AG20443 (cell line): Measurements from ENCODE around the gene TRPM4.
"Not testable (repeated sequence)": the region's sequence is repeated elsewhere in the genome, so short reads cannot be mapped to it uniquely, and the experiment has no call there.

ENCODE experiments used
- DNase-seq: peaks from one replicate; pipeline ENCODE4 v3.0.0; 2012; ENCODE audit warnings: low spot score, mixed read lengths

The TRPM4 gene

GRCh38 chr19:49127225-49127624 is 30.4 kb upstream of the TRPM4 start:
- DNase-seq: not testable (repeated sequence)

DNA sequence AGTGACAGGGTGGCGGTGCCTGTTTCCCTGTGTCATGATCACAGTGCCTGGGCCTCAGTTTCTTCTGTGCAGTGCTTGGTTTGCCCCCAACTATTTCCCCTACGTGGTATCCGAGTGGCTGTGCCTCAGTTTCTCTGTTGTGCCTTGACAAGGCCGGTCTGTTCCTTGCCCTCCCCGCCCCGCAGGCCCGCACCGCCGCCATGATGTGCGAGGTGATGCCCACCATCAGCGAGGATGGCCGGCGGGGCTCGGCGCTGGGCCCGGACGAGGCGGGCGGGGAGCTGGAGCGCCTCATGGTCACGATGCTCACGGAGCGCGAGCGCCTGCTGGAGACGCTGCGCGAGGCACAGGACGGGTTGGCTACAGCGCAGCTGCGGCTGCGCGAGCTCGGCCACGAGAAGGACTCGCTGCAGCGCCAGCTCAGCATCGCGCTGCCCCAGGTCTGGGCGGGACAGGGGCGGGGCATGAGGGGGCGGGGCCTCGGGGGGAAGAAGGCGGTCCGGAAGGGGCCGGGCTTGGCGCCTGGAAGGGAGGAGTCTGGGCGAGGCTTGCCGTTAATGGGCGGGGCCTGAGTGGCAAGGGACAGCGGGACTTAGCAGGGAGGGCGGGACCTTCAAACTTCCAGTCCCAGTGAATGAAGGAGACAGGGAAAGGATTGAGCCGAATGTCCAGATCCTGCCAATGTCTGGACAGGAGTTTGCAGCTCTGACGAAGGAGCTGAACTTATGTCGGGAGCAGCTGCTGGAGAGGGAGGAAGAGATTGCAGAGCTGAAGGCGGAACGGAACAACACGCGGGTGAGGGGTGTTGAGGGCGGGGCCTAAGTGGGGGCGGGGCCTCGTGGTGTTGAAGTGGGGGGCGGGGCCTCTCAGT is 29.7 kb upstream of the TRPM4 start:
- DNase-seq: peak; percentile 99

DNA sequence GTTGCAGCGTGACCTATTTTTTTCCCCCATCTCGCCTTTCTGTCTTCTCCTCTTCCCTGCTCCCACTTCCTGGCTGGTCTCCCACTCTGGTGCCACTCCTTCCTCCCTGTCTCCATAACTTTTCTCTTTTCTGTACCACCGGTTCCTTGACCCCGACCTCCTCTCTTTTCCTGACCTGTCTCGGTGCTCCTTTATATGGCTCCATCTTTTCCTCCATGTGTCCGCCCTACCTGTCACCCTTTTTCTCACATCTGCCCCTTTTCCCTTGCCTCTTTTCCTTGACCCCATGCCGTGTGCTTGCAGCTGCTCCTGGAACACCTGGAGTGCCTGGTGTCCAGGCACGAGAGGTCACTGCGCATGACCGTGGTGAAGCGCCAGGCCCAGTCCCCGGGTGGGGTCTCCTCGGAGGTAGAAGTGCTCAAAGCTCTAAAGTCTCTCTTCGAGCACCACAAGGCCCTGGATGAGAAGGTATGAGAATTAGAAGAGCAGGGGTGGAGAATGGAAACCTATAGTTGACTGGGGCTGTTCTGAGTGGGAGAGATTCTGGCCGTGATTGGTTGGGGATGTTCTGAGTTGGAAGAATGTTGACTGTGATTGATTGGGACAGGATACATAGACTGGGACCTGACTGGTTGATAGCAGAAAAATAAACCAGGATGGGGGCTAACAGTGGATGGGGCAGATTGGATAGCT is 28.9 kb upstream of the TRPM4 start:
- no peak for DNase-seq

- DNase-seq: no peak
These were observed 28.4 kb upstream of the TRPM4 start for GRCh38 chr19:49129238-49129583.

DNA sequence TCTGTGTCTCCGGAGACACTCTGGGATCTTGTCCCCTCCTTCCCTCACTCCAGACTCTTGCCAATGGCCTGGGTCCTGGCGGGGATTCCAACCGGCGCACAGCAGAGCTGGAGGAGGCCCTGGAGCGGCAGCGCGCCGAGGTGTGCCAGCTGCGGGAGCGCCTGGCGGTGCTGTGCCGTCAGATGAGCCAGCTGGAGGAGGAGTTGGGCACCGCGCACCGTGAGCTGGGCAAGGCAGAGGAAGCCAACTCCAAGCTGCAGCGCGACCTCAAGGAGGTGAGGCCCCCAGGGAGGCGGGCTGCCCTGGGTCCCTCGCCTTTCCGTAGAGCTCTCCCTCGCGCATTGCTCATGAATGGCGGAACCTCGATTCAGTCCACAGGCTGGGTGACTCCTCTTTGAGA is 27.3 kb upstream of the TRPM4 start:
- no peak for DNase-seq

DNA sequence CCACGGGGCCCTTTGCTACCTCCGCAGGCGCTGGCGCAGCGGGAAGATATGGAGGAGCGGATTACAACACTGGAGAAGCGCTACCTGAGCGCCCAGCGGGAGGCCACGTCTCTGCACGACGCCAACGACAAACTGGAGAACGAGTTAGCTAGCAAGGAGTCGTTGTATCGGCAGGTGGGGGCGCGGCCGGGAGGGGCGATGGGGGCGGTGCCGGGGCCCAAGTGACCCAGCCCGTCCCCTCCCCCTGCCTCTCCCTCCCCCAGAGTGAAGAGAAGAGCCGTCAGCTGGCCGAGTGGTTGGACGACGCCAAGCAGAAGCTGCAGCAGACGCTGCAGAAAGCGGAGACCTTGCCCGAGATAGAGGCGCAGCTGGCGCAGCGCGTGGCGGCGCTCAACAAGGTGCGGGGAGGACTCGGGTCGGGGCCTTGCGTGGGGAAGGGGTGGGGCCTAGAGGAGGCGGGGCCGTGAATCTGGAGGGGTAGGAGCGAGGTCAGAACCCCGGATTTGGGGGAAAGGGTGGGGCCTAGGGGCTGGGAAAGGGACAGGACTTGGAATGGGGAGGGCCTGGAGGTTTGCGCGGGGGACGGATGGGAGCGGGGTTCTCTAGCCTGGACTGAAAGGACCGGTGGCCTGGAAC is 24.5 kb upstream of the TRPM4 start:
- no peak for DNase-seq

DNA sequence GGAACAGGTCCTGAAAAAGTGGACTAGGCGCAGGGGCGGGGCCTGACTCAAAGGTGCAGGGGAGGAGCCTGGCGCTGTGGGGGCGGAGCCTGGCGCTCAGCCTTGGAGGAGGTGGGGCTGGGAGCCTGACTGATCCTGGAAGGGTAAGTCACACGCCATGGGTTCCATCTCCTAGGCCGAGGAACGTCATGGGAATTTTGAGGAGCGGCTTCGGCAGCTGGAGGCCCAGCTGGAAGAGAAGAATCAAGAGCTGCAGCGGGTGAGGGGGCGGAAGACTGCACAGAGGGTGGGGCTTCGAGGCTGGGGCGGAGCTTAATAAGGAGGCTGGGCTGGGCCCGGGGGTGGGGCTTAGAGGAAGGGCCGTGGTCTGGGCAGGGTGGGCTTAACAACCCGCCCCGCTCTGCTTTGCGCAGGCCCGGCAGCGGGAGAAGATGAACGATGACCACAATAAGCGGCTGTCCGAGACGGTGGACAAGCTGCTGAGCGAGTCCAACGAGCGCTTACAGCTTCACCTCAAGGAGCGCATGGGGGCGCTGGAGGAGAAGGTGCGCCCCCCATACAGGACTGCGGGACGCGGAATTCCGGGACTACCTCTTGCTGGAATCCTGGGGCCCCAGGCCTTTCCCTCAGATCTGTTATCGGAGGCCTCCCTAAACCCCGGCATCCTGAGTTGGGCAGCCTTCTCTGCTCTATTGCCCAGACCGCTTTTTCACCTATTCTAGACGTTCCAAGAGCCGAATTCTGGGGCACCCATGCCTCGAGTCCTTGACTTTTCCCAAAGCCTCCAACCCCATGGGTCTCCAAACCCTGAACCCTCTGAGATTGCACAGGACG is 23.8 kb upstream of the TRPM4 start:
- DNase-seq: peak; percentile 70

DNA sequence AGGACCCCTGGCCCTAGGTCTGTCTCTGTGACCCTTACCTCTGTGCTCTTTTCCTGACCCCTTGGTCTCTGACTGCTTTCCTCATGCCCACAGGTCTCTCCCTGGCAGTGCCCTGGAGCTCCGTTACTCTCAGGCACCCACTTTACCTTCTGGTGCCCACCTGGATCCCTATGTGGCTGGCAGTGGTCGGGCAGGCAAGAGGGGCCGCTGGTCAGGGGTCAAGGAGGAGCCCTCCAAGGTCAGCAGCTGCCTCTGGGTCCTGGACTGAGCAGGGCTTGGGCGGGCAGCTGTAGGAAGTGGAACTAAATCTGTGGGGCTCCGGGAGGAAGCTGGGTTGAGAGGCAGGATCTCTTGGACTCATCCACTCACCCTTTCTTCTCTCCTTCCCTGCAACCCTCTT is 21.9 kb upstream of the TRPM4 start:
- DNase-seq: no peak

GRCh38 chr19:49136771-49137171 is 20.8 kb upstream of the TRPM4 start:
- DNase-seq: no peak

DNA sequence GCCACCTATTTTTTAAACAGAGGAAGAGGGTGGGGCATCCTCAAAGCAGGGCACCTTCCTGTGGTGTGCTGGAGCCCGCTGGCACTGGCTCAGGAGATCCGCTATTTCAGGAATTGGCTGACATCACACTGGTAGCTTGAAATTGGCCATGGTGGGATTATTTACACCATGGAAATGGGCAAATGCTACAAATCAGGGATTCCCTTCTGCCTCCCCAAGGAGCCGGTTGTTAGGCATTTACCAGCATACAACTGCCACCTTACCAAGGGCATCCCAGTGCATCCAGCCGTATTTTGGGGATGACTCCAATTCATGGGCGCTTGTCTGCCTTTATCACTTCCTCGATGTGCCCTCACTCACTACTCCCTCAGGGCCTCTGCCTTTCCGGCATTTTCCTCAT is 16.6 kb upstream of the TRPM4 start:
- no peak for DNase-seq

DNA sequence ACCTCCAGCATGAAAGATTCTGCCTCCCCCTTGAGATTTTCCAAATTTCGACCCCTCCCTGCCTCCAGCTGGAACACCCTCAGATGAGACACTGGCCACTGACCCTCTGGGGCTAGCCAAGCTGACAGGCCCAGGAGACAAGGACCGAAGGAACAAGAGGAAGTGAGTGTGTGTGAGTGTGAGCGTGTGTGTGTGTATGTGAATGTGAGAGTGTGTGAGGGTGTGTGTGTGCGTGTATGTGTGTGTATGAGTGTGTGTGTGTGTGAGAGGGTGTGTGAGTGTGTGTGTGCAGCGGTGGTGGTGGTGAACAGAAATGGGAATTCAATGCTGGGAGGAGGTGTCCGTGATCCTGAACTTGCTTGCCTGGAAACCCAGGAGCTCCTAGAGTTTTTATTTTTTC is 16.2 kb upstream of the TRPM4 start:
- no peak for DNase-seq

DNA sequence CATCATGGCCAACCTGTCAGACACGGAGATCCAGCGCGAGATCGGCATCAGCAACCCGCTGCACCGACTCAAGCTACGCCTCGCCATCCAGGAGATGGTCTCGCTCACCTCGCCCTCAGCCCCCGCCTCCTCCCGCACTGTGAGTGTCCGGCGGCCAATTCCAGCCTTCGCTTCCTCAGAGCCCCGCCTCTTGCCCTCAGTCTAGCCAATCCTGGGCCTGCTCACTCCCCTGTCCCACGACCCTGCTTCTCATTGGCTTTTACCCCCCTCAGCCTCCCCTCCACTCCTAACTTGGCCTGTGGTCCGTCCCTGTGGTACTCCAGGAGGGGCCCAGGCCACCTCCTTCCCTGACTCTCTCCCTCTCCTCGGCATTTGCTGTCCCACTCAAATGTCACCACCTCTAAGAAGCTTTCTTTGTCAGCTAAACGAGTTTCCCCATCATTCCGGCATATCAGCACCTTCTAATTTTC is 14.7 kb upstream of the TRPM4 start:
- DNase-seq: peak; percentile 96

DNA sequence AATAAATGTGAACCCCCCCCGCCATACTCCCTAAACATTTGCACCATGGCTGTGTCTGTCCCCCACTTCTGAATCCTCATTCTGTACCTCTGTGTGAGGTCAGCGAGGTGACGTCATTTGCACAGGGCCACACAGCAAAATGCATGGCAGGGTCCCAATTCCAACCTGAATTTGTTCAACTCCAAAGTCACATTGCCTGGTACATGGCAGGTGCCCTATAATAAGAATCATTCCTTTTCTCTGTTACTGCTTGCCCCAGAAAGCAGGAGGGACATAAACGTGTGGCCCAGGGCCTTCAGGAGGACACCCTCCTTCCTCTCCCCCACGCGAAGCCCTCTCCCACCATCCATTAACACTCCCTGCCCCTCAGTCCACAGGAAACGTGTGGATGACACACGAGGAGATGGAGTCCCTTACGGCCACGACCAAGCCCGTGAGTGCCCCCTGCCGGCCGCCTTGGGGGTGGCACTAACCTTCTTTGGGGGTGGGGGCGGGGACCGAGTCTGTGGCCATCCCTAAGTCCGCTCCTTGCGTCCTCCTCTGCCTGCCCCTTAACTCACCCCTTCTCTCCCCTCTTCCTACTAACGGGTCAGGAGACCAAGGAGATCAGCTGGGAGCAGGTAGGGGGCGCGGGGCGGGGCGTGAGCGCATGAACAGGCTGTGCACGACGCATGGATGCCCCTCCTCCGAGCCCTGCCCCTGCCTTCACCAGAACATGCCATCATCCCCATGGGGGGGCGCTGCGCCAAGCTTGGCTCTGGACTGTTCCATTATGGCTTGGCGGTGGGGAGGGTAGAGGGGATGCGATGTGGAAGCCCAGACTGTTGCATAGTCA is 11.8 kb upstream of the TRPM4 start:
- peak; percentile 84 for DNase-seq

GRCh38 chr19:49146408-49146770 is 11.2 kb upstream of the TRPM4 start:
- not testable (repeated sequence) for DNase-seq

DNA sequence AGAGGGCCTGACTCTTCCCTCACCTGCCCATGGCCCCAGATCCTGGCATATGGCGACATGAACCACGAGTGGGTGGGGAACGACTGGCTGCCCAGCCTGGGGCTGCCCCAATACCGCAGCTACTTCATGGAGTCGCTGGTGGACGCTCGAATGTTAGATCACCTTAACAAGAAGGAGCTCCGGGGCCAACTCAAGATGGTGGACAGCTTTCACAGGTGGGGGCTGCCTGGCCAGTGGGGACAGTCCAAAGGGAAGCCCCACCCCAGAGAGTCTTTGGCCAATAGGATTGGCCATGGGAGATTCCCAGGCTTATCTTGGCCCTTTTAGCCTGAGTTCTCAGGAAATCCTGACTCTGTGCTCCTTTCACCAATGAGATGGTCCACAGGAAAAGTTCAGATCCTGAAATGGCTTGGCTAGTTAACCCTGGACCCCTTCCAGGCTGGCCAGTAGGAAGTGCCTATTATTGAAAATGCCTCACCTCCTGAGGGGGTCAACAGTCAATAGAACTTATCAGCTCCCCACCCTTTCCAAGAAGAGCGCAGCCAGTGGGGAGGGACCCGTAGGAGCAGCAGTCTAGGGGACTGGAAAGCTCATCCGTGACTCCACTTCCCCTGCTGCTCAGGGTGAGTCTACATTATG is 9.4 kb upstream of the TRPM4 start:
- no peak for DNase-seq

DNA sequence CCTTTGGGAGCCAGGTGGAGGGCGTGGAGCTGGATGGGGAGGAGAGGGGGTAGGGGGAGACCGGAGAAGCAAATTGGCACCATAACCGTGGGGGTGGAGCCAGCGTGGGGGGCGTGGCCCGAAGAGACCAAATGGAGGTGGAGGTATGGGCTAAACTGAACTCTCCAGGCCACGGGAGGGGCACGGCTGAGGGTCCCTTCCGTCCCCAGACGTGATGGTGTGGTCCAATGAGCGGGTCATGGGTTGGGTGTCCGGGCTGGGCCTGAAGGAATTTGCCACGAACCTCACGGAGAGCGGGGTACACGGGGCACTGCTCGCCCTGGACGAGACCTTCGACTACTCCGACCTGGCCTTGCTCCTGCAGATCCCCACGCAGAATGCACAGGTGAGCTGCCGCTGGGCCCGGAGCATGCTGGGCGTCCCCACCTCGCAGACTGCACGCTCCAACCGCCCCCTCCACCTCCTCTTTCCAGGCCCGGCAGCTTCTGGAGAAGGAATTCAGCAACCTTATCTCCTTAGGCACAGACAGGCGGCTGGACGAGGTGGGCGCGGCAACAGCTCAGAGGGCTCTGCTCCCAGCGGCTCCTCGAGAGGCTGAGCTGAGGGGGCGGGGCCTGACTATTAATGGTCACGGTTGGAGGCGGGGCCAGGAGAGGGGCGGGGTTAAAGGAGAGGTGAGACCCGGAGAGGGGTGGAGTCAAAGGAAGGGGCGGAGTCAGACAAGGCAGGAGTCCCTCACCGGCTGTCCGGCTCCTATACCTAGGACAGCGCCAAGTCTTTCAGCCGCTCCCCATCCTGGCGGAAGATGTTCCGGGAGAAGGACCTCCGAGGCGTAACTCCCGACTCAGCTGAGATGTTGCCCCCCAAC is 8.6 kb upstream of the TRPM4 start:
- peak; percentile 96 for DNase-seq

DNA sequence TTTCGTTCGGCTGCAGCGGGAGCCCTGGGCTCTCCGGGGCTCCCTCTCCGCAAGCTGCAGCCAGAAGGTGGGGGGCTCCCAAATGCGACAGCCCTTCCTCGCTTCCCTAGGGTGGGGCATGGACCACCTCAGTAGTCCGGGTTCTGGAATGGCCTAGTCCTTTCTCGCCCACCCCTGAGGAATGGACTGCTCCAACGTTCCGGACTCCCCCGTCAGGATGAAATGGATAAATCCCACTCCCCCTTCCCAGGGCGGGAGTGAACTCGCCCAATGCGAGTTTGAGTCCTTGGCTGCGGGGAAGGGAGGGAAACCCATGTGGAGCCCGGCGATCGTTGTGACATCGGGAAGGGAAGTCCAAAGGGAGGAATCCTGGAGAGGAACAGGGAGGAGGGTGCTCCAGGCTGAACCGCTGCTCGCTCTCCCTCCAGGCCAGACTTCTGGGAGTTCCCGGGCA is 7.9 kb upstream of the TRPM4 start:
- DNase-seq: peak; percentile 83

GRCh38 chr19:49150106-49150943 is 7.3 kb upstream of the TRPM4 start:
- DNase-seq: peak; percentile 81

DNA sequence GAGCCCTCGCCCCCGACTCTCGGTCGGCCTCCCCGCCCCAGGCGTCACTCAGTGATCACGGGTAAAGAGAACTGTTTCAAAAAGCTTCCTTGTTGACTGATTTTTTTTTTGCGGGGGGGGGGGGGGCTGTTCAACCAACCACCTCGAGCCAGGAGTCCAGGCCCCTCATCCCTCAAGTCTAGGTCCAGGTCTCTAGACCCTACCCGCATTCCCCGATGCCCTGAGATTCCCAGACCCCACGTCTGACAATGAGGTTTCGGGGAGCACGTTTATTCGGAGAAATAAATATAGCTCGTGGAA is 6.7 kb upstream of the TRPM4 start:
- no peak for DNase-seq
